GM12878 (cell line): ENCODE data around the gene SERPINE2. TPM values are rescaled to one million over a fixed set of nuclear protein-coding genes. Genes with fewer than 3 reads are reported as not detected.

ENCODE experiments used
- NR2C1 ChIP-seq: fragments of 450-650 bp; IDR thresholded peaks from 2 replicates; pipeline ENCODE4 v1.6.1; 2017; ENCODE audit warnings: antibody characterized with exemption, mild to moderate bottlenecking, moderate library complexity
- polyA plus RNA-seq, 11 experiments: library from polyadenylated mRNA; depleted of rRNA in 4 of 11; unstranded in 6 of 11; stranded (reverse) in 5 of 11; fragments of >200 nt; fragmentation: Nextera tagmentation in 4 of 11; fragmentation: Illumina TruSeq in 1 of 11; extraction: Ambion mirVana in 4 of 11; extraction: Trizol in 1 of 11; gene quantifications; 1 replicate in 1 of 11; 2 replicates in 10 of 11; pipeline versions ENCODE4 v1.2.1 to v1.2.3, GENCODE V29; 2011 to 2016; ENCODE audit warnings: inconsistent platforms in 2 of 11, missing spikeins in 2 of 11, low read depth in 1 of 11
- total RNA-seq, 4 experiments: library from RNA; depleted of rRNA in 3 of 4; stranded (reverse); fragments of >200 nt in 3 of 4; fragmentation: Illumina TruSeq in 1 of 4; extraction: Trizol in 1 of 4; gene quantifications; 2 replicates each; pipeline versions ENCODE4 v1.2.1 to v1.2.3, GENCODE V29; 2013 to 2021
- TF ChIP-seq, protein P1 (sequence below): fragments of 450-650 bp; IDR thresholded peaks from 2 replicates; pipeline ENCODE4 v1.6.1; 2017; ENCODE audit warnings: mild to moderate bottlenecking, moderate library complexity
- TF ChIP-seq, protein P2 (sequence below): fragments of 450-650 bp; formaldehyde crosslinking; IDR thresholded peaks from 2 replicates; pipeline ENCODE4 v1.4.0; 2020; ENCODE audit warnings: mild to moderate bottlenecking, moderate library complexity
- TF ChIP-seq, protein P3 (sequence below): fragments of 450-650 bp; formaldehyde crosslinking; IDR thresholded peaks from 2 replicates; pipeline ENCODE4 v1.5.0; 2022; ENCODE audit warnings: mild to moderate bottlenecking, missing genetic modification characterization

SERPINE2 gene
- total and polyA plus RNA-seq, 10 of the 15 experiments (the other 5 are each of a cell fraction or from before 2014, with no cell fraction given): 0.18 to 1.7 (median 0.39) TPM

DNA sequence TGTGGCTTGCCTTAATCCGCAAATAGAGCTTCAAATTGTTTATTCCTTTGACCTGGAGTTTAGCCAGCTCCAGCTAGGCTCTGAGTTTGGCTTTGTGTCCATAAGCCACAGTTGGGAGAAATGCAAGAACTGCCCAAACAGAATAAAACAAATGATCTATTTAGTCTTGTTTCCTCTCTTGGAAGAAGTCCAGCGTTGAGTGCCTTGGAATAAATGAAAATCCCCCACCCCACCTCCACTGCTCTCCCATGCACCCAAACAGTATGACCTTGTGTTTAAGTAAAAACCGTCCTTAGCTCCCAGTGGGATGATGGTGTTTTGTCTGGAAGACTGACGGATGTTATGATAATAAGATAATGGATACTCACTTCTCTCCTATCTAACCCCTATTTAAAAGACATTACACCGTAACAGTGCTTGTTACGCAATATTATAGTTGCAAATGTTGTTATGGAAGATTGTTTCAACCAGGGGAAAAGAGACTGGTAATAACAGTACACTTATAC, 3.2 kb upstream of the SERPINE2 start (continued):
- TF ChIP-seq, protein P1, sequence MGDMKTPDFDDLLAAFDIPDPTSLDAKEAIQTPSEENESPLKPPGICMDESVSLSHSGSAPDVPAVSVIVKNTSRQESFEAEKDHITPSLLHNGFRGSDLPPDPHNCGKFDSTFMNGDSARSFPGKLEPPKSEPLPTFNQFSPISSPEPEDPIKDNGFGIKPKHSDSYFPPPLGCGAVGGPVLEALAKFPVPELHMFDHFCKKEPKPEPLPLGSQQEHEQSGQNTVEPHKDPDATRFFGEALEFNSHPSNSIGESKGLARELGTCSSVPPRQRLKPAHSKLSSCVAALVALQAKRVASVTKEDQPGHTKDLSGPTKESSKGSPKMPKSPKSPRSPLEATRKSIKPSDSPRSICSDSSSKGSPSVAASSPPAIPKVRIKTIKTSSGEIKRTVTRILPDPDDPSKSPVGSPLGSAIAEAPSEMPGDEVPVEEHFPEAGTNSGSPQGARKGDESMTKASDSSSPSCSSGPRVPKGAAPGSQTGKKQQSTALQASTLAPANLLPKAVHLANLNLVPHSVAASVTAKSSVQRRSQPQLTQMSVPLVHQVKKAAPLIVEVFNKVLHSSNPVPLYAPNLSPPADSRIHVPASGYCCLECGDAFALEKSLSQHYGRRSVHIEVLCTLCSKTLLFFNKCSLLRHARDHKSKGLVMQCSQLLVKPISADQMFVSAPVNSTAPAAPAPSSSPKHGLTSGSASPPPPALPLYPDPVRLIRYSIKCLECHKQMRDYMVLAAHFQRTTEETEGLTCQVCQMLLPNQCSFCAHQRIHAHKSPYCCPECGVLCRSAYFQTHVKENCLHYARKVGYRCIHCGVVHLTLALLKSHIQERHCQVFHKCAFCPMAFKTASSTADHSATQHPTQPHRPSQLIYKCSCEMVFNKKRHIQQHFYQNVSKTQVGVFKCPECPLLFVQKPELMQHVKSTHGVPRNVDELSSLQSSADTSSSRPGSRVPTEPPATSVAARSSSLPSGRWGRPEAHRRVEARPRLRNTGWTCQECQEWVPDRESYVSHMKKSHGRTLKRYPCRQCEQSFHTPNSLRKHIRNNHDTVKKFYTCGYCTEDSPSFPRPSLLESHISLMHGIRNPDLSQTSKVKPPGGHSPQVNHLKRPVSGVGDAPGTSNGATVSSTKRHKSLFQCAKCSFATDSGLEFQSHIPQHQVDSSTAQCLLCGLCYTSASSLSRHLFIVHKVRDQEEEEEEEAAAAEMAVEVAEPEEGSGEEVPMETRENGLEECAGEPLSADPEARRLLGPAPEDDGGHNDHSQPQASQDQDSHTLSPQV: no peak
- TF ChIP-seq, protein P2, sequence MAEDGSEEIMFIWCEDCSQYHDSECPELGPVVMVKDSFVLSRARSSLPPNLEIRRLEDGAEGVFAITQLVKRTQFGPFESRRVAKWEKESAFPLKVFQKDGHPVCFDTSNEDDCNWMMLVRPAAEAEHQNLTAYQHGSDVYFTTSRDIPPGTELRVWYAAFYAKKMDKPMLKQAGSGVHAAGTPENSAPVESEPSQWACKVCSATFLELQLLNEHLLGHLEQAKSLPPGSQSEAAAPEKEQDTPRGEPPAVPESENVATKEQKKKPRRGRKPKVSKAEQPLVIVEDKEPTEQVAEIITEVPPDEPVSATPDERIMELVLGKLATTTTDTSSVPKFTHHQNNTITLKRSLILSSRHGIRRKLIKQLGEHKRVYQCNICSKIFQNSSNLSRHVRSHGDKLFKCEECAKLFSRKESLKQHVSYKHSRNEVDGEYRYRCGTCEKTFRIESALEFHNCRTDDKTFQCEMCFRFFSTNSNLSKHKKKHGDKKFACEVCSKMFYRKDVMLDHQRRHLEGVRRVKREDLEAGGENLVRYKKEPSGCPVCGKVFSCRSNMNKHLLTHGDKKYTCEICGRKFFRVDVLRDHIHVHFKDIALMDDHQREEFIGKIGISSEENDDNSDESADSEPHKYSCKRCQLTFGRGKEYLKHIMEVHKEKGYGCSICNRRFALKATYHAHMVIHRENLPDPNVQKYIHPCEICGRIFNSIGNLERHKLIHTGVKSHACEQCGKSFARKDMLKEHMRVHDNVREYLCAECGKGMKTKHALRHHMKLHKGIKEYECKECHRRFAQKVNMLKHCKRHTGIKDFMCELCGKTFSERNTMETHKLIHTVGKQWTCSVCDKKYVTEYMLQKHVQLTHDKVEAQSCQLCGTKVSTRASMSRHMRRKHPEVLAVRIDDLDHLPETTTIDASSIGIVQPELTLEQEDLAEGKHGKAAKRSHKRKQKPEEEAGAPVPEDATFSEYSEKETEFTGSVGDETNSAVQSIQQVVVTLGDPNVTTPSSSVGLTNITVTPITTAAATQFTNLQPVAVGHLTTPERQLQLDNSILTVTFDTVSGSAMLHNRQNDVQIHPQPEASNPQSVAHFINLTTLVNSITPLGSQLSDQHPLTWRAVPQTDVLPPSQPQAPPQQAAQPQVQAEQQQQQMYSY (CRISPR knock-in tag): no peak
- no peak for TF ChIP-seq NR2C1
- TF ChIP-seq, protein P3, sequence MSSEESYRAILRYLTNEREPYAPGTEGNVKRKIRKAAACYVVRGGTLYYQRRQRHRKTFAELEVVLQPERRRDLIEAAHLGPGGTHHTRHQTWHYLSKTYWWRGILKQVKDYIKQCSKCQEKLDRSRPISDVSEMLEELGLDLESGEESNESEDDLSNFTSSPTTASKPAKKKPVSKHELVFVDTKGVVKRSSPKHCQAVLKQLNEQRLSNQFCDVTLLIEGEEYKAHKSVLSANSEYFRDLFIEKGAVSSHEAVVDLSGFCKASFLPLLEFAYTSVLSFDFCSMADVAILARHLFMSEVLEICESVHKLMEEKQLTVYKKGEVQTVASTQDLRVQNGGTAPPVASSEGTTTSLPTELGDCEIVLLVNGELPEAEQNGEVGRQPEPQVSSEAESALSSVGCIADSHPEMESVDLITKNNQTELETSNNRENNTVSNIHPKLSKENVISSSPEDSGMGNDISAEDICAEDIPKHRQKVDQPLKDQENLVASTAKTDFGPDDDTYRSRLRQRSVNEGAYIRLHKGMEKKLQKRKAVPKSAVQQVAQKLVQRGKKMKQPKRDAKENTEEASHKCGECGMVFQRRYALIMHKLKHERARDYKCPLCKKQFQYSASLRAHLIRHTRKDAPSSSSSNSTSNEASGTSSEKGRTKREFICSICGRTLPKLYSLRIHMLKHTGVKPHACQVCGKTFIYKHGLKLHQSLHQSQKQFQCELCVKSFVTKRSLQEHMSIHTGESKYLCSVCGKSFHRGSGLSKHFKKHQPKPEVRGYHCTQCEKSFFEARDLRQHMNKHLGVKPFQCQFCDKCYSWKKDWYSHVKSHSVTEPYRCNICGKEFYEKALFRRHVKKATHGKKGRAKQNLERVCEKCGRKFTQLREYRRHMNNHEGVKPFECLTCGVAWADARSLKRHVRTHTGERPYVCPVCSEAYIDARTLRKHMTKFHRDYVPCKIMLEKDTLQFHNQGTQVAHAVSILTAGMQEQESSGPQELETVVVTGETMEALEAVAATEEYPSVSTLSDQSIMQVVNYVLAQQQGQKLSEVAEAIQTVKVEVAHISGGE (CRISPR knock-in tag): no peak
